Activated naive CD8-positive, alpha-beta T cell treated with anti-CD3 and anti-CD28 coated beads, Interleukin-2, amount 50 U/mL, for 16 hours (primary cell): ENCODE measurements around the gene DMBT1.

Experiments
- DNase-seq: peaks from one replicate; pipeline ENCODE4 v3.0.0-alpha.2; 2020; ENCODE audit warnings: low read depth, low spot score

Gene DMBT1

GRCh38 chr10:122646511-122647382 lies 86.2 kb downstream of the DMBT1 start:
- DNase-seq, result no peak

- DNase-seq, result no peak
Measured at GRCh38 chr10:122647383-122647968, 86.9 kb downstream of the DMBT1 start.

DNA sequence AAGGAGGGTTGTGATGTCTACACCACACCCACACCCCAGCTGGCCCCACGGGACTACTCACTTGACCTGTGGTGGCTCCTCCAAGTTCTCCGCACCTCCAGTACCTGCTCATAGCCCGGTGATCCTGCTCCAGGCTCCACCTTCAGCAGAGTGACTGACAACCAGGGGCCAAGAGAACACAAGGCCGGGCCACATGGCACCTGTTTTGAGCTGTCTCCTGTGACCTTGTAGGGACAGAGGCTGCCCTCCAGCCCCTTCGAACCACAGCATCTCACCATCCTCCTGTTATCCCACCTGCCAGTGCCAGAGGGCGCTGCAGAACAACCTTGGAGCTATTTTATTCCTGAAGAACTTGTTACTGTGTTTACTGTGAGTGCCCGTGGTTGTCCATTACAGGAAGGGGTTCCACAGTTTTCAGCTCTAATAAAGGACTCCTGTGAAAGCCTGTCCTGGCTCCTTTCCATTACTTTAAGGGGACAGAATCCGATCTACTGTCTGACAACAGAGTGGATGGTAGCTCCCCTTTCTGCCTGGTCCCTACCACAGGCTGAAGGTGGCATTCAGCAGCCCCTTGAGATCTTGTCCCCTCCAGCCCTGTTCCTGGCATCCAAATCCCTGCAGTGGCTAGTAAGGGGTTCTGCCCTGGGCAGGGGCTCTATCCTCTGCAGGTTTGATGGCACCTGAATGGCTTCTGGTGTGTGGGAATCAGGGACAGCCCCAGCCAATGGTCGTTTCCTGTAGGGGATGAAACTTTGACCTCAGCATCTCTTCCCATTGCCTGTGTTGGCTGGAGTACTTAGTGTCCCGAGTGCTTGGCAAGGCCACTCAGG lies 88.3 kb downstream of the DMBT1 start:
- no peak for DNase-seq

DNA sequence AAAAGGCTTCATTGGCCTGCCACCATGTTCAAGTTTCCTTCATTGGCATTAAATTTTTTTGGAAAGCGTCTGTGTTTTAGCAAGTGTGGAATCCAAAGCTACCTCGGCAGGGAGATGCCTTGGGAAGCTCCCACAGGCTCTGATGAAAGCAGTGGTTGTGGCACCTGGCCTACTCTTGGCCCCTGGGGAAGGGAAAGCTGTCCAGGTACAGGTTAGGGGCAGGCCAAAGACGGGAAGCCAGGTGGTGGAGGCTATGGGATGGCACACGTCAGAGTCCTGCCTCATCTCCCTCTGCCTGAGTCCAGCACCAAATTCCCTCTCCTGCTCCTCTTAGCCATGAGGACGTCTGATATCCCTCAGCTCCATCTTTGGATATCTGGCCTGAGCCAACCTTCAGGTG lies 89.3 kb downstream of the DMBT1 start:
- DNase-seq, result no peak

DNA sequence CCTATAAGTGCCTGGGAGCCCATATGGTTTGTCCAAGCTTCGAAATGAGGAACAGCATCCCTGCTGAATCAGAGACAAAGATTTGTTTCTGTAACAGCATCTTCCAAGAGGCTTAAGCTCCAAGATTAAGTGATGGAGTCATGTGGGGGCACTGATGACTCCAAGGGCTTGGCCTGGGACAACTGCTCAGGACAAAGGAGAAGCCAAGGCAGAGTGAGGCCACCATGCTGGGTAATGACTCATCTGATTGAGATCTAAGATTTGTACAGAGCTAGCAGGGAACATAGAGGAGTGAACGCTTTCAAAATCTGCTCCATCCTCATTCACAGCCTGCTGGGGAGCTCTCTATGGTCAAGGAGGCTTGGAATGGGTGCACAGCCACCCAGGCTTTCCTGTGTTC lies 89.8 kb downstream of the DMBT1 start:
- DNase-seq, result no peak

DNA sequence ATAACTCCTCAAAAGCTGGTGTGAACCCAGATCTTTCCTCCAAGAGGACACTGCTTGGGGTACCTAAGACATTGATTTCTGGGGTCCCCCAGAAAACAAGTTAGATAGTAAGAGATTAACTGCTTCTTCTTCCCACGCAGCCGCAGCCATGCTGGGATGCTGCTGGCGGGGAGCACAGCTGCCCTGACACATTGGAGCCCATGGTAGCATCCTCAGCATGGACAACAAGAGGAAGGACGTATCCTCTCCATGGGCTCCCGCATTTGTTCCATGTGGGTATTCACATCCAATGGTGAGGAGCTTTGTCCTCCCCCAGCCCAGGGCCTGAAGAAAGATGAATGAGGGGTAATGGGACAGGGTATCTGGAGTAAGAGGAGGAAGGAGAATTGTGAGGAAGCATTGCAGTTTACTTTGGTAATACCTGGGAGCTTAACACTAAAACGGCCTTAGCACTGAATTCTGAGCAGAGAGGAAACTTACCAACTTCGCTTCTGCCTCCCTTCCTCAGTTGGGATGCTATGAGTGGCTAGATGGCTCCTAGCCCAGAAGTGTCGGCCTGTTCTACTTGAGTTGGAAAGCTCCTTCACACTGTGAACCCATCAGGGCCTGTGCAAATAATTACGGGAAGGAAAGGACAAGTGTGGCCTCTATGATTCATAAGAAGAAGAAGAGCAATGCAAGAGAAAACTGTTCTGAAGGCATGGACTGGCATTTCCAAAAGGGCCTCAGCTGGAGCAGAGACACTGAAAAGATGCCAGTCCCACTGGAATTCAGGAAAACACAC lies 95.2 kb downstream of the DMBT1 start:
- no peak for DNase-seq

DNA sequence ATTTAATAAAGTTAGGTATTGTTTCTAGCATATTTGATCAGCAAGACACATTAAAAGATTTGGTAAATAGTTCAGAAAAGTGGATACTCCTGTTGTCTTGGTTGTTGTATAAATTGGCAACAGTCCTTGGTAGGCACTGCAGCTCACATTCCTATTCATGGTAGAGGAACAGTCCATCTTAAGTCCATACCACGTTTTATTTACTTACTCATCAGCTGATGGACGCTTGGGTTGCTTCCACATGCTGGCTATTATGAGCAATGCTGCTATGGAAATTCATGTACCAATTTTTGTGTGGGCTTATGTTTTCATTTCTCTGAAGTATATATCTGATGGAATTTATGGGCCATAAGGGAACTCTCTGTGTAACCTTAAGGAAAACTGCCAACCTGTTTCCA lies 95.8 kb downstream of the DMBT1 start:
- DNase-seq, result no peak

DNA sequence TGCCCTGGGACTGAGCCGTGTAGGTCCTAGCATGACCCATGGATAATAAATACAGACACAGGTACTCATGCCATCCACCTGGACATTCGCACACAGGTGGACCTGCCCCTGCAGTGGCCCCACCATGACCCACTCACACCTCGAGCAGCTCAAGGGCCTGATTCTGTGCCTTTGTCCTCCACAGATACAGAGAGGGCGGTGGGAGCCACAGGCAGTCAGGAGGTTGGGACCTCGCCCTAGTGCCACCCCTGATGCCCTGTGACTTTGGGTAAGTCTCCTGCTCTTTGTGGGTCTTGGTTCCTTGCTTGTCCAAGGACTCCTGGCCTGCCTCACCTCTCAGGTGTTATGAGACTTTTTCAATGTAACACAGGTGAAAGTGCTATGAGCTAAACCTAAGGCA lies 96.2 kb downstream of the DMBT1 start:
- DNase-seq, result no peak

DNA sequence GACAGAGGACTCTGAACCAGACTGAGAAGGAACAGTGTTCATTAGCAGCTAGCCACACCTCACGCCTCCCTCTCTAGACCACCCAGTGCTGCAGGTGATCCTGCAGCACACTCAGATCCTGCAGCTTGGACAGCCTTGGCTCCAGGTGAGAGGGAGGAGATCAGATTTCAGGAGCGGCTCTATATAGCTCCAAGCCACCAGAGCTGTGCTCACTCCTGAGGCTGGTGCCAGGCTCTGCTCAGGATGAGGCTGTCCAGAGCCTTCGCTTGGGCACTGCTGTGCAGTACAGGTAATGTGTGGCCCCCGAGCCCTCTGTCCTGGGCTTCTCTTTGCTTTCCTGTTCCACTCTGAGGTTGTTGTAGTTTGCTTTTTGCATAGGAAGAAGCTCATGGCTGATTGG lies 96.7 kb downstream of the DMBT1 start:
- no peak for DNase-seq

DNA sequence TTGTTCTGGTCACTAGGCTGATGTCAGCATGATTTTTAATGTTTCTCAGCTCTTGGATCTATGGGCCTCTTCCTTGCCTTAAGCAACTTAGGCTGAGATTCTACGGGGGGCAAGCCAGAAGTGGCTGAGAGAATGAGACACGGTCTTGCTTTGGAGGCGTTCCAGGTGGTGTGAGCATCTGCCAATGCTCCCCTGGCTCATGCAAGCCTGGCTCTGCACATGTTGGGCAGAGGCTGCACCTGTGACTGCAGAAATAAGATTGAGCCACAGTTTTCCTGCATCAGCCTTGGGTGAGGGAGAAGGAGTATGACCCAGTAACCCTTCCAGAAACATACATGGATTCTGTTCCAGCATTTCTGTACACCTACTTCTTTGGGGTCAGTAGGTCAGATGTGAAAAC lies 97.2 kb downstream of the DMBT1 start:
- DNase-seq, result no peak

GRCh38 chr10:122658356-122659049 lies 97.9 kb downstream of the DMBT1 start:
- DNase-seq, result no peak

- DNase-seq, result no peak
Measured at GRCh38 chr10:122659126-122659525, 98.6 kb downstream of the DMBT1 start.

DNA sequence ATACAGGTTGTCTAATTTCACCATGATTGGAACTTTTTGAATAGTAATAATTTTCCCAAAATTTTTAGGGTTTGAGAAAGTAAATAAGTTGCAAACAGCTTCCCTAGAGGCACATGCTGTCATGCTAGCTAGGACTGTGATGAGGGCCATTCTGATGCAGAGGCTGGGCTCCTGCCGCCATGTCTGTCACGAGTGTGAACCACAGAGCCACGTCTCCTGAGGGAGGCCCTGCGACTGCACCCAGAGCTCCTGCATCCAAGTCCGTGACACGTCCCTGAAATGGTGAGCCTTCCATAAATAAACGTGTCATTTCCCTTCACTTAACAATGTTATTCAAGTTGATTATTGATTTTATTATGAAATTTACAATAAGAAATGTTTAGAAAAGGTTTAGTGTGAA lies 99.1 kb downstream of the DMBT1 start:
- DNase-seq, result no peak

DNA sequence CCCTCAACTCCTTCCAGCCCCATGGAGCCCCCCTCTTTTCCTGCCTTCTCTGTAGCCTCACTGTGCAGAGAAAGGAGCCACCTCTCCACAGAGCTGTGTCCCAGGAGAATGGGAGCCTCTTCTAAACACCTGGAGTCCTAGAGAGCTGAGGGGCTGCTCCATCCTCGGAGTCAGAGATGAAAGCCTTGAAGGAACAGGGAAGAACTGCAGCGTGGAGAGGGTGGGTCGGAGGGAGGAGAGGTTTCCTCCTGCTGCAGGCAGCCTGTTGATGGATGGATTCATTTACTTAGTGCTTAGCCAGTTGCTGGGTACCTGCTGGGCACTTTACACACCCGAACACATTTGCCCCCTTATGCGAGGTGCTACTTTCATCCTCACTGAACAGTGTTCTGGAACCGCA lies 100.1 kb downstream of the DMBT1 start:
- no peak for DNase-seq

DNA sequence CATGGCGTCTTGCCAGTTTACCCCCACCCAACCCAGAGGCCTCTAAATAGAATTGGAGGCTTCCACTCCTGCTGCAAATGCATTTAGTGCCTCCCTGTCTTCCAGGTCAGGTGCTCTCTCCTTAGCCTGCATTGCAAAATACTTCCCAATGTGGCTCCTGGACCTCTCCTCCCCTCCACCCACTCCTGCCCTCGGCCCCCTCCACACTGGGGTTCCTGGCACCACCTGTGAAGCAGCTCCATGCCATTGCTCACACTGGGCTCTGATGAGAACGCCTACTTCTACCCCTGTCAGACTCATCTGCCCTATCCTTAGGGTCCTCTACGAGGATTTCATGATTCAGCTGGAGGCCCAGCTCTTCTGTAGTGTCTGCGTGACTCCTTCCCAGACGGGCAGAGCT lies 101.7 kb downstream of the DMBT1 start:
- no peak for DNase-seq

- no peak for DNase-seq
Measured at GRCh38 chr10:122663516-122664130, 103.1 kb downstream of the DMBT1 start.

GRCh38 chr10:122664501-122664900 lies 103.9 kb downstream of the DMBT1 start:
- DNase-seq, result no peak

DNA sequence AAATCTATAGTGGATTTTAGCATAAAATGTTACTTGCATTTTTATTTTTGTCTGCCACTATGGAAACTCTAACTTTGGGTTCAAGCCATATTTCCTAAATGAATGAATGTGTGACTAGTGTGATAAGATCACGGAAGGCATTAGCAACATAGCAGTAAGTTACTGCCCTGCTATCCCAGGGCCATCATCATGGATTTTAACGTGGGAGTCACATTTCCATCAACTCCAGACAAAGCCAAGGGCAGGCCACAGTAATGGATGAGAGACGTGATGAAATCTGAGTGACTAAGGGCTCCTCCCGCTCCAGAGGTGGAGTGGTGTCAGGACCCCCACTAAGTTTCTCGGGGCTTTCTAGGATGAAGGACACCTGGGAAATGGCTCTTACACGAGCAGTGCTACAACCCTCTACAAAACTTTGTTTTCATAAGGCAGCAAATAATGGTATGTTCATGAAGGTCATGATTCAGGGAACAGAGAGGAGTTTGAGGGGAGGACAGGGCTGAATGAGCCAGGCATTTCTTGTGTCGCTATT lies 104.8 kb downstream of the DMBT1 start:
- no peak for DNase-seq

DNA sequence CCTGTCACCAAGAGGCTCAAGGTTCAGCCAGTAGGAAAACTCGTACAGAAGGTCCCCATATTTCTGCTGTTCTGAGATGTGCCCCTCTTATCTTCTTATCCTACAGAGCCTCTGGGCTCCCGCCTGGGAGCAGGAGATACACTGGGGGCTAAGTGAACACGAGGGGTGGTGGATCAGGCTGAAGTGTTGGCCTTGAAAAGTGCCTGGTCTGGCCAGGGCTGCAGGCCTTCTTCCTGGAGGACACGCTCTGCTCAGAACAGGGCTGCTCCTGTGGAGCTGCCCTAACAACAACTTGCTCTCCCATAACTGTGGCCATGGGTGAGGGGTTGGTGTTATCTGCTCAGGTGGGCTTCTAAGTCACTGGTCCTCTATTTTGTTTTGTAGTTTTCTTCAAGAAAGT lies 105.4 kb downstream of the DMBT1 start:
- no peak for DNase-seq

DNA sequence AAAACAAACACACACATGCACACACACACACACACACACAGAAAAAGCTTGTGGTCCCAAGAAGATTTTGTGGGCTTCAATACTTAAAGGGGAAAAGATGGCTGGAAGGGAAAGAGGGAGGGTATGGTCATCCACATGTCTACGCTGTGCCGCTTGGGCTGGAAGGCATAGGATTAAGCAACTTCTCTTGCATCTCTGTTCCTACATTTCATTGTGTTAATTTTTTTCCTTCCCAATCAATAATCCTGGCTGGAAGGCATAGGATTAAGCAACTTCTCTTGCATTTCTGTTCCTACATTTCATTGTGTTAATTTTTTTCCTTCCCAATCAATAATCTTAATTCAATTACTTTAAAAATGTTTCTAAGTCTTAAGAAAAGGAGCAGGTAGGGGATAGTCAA lies 108.5 kb downstream of the DMBT1 start:
- no peak for DNase-seq
